A549 (cell line): ENCODE data around the gene CCDC102B. TPM values are rescaled to one million over a fixed set of nuclear protein-coding genes. Genes with fewer than 3 reads are reported as not detected.

Source experiments
- ATAC-seq, 2 experiments: fragments of 200-7000 bp in 1 of 2; fragments of >200 bp in 1 of 2; cut with Nextera tagmentation in 1 of 2; cut with Tn5 transposase in 1 of 2; 3 replicates each; pipeline versions ENCODE4 v1.8.0 to v1.9.1; 2018 to 2020; ENCODE audit warnings: mild to moderate bottlenecking in 1 of 2, moderate library complexity in 1 of 2
- CTCF ChIA-PET: fragments of 300-600 bp; sonication (Branson Sonifier 250); formaldehyde crosslinking; extraction: SDS; loops from one replicate; lab custom pipeline; 2021; ENCODE audit warnings: antibody characterized with exemption, inconsistent platforms; lab: Yijun Ruan, JAX
- POLR2A ChIA-PET: fragments of 350-600 bp; formaldehyde crosslinking; extraction: SDS; loops from one replicate; lab custom pipeline; 2021; ENCODE audit warnings: antibody characterized with exemption, inconsistent platforms; lab: Yijun Ruan, JAX
- DNase-seq, 2 experiments: peaks; one replicate each; pipeline versions ENCODE4 v3.0.0 to v3.0.0-alpha.2; 2011 to 2016; ENCODE audit warnings: low read depth in 1 of 2, low spot score in 1 of 2
- FAIRE-seq: peaks from 2 replicates; lab custom pipeline; 2011; peaks lifted over from hg19 to GRCh38; lab: Jason Lieb, UNC
- H3K27ac ChIP-seq, 2 experiments: fragments of >200 bp; sonication (Bioruptor Twin); formaldehyde crosslinking; 3 replicates each; pipeline ENCODE4 v1.5.1; 2016 to 2017
- H3K4me1 ChIP-seq: fragments of >200 bp; sonication (Bioruptor Twin); formaldehyde crosslinking; 3 replicates; pipeline ENCODE4 v1.6.1; 2016
- H3K4me2 ChIP-seq: fragments of >200 bp; sonication (Bioruptor Twin); formaldehyde crosslinking; 3 replicates; pipeline ENCODE4 v1.6.1; 2016
- H3K4me3 ChIP-seq: fragments of >200 bp; sonication (Bioruptor Twin); formaldehyde crosslinking; 3 replicates; pipeline ENCODE4 v1.5.1; 2016
- H3K9me3 ChIP-seq: fragments of >200 bp; sonication (Bioruptor Twin); formaldehyde crosslinking; 3 replicates; pipeline ENCODE4 v1.6.1; 2016
- CBX8 ChIP-seq: fragments of 200-600 bp; sonication (generic); IDR thresholded peaks from 2 replicates; pipeline ENCODE4 v1.6.1; 2016
- CHD2 ChIP-seq: fragments of 150-350 bp; IDR thresholded peaks from 2 replicates; pipeline ENCODE4 v1.6.1; 2014; ENCODE audit warnings: low read length; ENCODE audit not compliant: partially characterized antibody
- CHD4 ChIP-seq: fragments of 200-600 bp; sonication (generic); IDR thresholded peaks from 2 replicates; pipeline ENCODE4 v1.6.1; 2016; ENCODE audit warnings: antibody characterized with exemption, mild to moderate bottlenecking, borderline replicate concordance
- EHMT2 ChIP-seq: fragments of 200-600 bp; sonication (generic); IDR thresholded peaks from 2 replicates; pipeline ENCODE4 v1.6.1; 2016; ENCODE audit warnings: antibody characterized with exemption, low read depth, mild to moderate bottlenecking, moderate library complexity
- ELK1 ChIP-seq: fragments of 150-350 bp; IDR thresholded peaks from 2 replicates; pipeline ENCODE4 v1.6.1; 2014; ENCODE audit warnings: low read depth, mild to moderate bottlenecking, low read length
- ESRRA ChIP-seq: fragments of 150-350 bp; IDR thresholded peaks from 2 replicates; pipeline ENCODE4 v1.6.1; 2014; ENCODE audit warnings: mild to moderate bottlenecking, low read length, borderline replicate concordance
- FOSL2 ChIP-seq, 2 experiments: fragments of 450-650 bp in 1 of 2; fragments of >200 bp in 1 of 2; sonication (Bioruptor Twin) in 1 of 2; formaldehyde crosslinking; IDR thresholded peaks; 2 replicates each; pipeline versions ENCODE4 v1.5.0 to v1.6.1; 2016 to 2020; ENCODE audit warnings: mild to moderate bottlenecking in 1 of 2, moderate library complexity in 1 of 2
- FOXS1 ChIP-seq: fragments of 250-450 bp; sonication (Bioruptor Pico); IDR thresholded peaks from 2 replicates; pipeline ENCODE4 v1.5.0; 2020; ENCODE audit warnings: mild to moderate bottlenecking, moderate library complexity
- JUNB ChIP-seq: fragments of >200 bp; sonication (Bioruptor Twin); formaldehyde crosslinking; IDR thresholded peaks from 2 replicates; pipeline ENCODE4 v1.6.1; 2016
- KDM1A ChIP-seq: fragments of 200-600 bp; sonication (generic); IDR thresholded peaks from 2 replicates; pipeline ENCODE4 v1.6.1; 2016; ENCODE audit warnings: low read depth, mild to moderate bottlenecking
- KDM5A ChIP-seq: fragments of 200-600 bp; sonication (generic); IDR thresholded peaks from 2 replicates; pipeline ENCODE4 v1.6.1; 2016; ENCODE audit warnings: antibody characterized with exemption, mild to moderate bottlenecking
- MAFK ChIP-seq: fragments of 450-650 bp; IDR thresholded peaks from 2 replicates; pipeline ENCODE4 v1.6.1; 2014; ENCODE audit not compliant: partially characterized antibody
- MAX ChIP-seq: IDR thresholded peaks from 2 replicates; pipeline ENCODE4 v1.6.1; 2012
- NPAS2 ChIP-seq: fragments of 250-450 bp; sonication (Bioruptor Pico); IDR thresholded peaks from 2 replicates; pipeline ENCODE4 v1.8.0; 2022; ENCODE audit warnings: mild to moderate bottlenecking, moderate library complexity, borderline replicate concordance
- PHF8 ChIP-seq: fragments of 200-600 bp; sonication (generic); IDR thresholded peaks from 2 replicates; pipeline ENCODE4 v1.6.1; 2016; ENCODE audit warnings: low read depth, mild to moderate bottlenecking, antibody characterized with exemption, moderate library complexity, borderline replicate concordance
- POLR2A ChIP-seq: IDR thresholded peaks from 2 replicates; pipeline ENCODE4 v1.6.1; 2012; ENCODE audit warnings: mild to moderate bottlenecking, low read length
- RNF2 ChIP-seq: fragments of 200-600 bp; sonication (generic); IDR thresholded peaks from 2 replicates; pipeline ENCODE4 v1.6.1; 2016; ENCODE audit warnings: low read depth, mild to moderate bottlenecking, antibody characterized with exemption, moderate library complexity, borderline replicate concordance
- SMC3 ChIP-seq: fragments of >200 bp; sonication (Bioruptor Twin); formaldehyde crosslinking; IDR thresholded peaks from 3 replicates; pipeline ENCODE4 v1.6.1; 2018; ENCODE audit warnings: inconsistent platforms
- ZC3H11A ChIP-seq: fragments of 450-650 bp; IDR thresholded peaks from 2 replicates; pipeline ENCODE4 v1.6.1; 2014; ENCODE audit warnings: antibody characterized with exemption, mild to moderate bottlenecking
- ZFP36 ChIP-seq: fragments of 450-650 bp; IDR thresholded peaks from 2 replicates; pipeline ENCODE4 v1.6.1; 2014; ENCODE audit warnings: borderline replicate concordance; ENCODE audit not compliant: partially characterized antibody
- WGBS: methylation state at CpG from one replicate; pipeline ENCODE4 v1.1.6; 2017; ENCODE audit errors: missing lambda C conversion rate; 5-methylcytosine and 5-hydroxymethylcytosine counted together
- polyA plus RNA-seq, 4 experiments: library from polyadenylated mRNA; depleted of rRNA in 3 of 4; stranded (reverse); fragments of >200 nt; fragmentation: RNase III in 1 of 4; extraction: RNeasy Plus Mini Kit Qiagen cat#74134 plus additional on column Dnase treatment in 1 of 4; gene quantifications; 2 replicates in 3 of 4; 3 replicates in 1 of 4; pipeline ENCODE4 v1.2.3, GENCODE V29; 2011 to 2017
- TF ChIP-seq, protein P1 (sequence below): fragments of 250-450 bp; sonication (Bioruptor Pico); IDR thresholded peaks from 2 replicates; pipeline ENCODE4 v1.5.0; 2021; ENCODE audit warnings: mild to moderate bottlenecking, moderate library complexity, borderline replicate concordance
- TF ChIP-seq, protein P2 (sequence below): fragments of 200-600 bp; sonication (generic); IDR thresholded peaks from 2 replicates; pipeline ENCODE4 v1.6.1; 2016; ENCODE audit warnings: antibody characterized with exemption, mild to moderate bottlenecking, moderate library complexity
- TF ChIP-seq, protein P3 (sequence below): fragments of 450-650 bp; IDR thresholded peaks from 2 replicates; pipeline ENCODE4 v1.6.1; 2014; ENCODE audit warnings: antibody characterized with exemption

The CCDC102B gene
- polyA plus RNA-seq, 2 of the 4 experiments (the other 2 are of a cell fraction), result 1.2 to 1.6 TPM

GRCh38 chr18:68837665-68838451 lies 40.0 kb downstream of the CCDC102B start:
- H3K9me3 ChIP-seq, result no peaks in the 10 kb centered on the region
- DNase-seq, result no peak
- FAIRE-seq, result no peak
- 52% methylated on average over 7 of the region's 7 CpGs for WGBS
- no peak for ATAC-seq
- H3K4me3 ChIP-seq, result no peak overlapping the region
- ChIA-PET CTCF (no interaction called here), POLR2A (no interaction called here)
- no peak overlapping the region for H3K27ac ChIP-seq
- TF ChIP-seq KDM5A (no peak), CHD2 (no peak), RNF2 (no peak), KDM1A (no peak), EHMT2 (no peak)
- H3K4me2 ChIP-seq, result no peak overlapping the region
- peaks cover 13% of the 10 kb centered on the region; the same call in 2 of the 3 replicates for H3K4me1 ChIP-seq

GRCh38 chr18:68839701-68840100 lies 41.8 kb downstream of the CCDC102B start:
- TF ChIP-seq ZC3H11A (no peak), FOXS1 (CRISPR knock-in tag) (no peak), MAFK (no peak), PHF8 (no peak), CHD4 (no peak), EHMT2 (no peak), SMC3 (no peak)

GRCh38 chr18:68840554-68841263 lies 42.8 kb downstream of the CCDC102B start:
- Histone ChIP-seq H3K4me1 (peaks cover 13% of the 10 kb centered on the region; the same call in 2 of the 3 replicates), H3K9me3 (no peaks in the 10 kb centered on the region), H3K4me3 (no peak overlapping the region), H3K4me2 (peak overlapping the region; percentile 57), H3K27ac (no peak overlapping the region; a peak in 2 of 6 replicates)
- ATAC-seq, result peak; percentile 55 to 68; a peak in 2 of 6 replicates
- POLR2A ChIA-PET, result no interaction called here
- peak; percentile 0 to 58 for DNase-seq
- CTCF ChIA-PET, result no interaction called here
- 30% methylated on average over 7 of the region's 7 CpGs for WGBS
- FAIRE-seq, result no peak
- TF ChIP-seq ZFP36 (no peak), MAX (no peak), FOSL2 (IDR thresholded peaks at IDR 0.05) (peak; percentile 18; the same call in 1 of the 2 replicates), FOSL2 (CRISPR knock-in tag; IDR thresholded peaks at IDR 0.05) (peak; percentile 92), NPAS2 (CRISPR knock-in tag) (no peak), CHD2 (no peak), POLR2A (no peak), ELK1 (no peak), ESRRA (no peak), ZC3H11A (no peak), CBX8 (no peak), JUNB (peak; percentile 33; the same call in 1 of the 2 replicates)
- TF ChIP-seq, protein P1, sequence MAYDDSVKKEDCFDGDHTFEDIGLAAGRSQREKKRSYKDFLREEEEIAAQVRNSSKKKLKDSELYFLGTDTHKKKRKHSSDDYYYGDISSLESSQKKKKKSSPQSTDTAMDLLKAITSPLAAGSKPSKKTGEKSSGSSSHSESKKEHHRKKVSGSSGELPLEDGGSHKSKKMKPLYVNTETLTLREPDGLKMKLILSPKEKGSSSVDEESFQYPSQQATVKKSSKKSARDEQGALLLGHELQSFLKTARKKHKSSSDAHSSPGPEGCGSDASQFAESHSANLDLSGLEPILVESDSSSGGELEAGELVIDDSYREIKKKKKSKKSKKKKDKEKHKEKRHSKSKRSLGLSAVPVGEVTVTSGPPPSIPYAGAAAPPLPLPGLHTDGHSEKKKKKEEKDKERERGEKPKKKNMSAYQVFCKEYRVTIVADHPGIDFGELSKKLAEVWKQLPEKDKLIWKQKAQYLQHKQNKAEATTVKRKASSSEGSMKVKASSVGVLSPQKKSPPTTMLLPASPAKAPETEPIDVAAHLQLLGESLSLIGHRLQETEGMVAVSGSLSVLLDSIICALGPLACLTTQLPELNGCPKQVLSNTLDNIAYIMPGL, result no peak
- TF ChIP-seq, protein P2, sequence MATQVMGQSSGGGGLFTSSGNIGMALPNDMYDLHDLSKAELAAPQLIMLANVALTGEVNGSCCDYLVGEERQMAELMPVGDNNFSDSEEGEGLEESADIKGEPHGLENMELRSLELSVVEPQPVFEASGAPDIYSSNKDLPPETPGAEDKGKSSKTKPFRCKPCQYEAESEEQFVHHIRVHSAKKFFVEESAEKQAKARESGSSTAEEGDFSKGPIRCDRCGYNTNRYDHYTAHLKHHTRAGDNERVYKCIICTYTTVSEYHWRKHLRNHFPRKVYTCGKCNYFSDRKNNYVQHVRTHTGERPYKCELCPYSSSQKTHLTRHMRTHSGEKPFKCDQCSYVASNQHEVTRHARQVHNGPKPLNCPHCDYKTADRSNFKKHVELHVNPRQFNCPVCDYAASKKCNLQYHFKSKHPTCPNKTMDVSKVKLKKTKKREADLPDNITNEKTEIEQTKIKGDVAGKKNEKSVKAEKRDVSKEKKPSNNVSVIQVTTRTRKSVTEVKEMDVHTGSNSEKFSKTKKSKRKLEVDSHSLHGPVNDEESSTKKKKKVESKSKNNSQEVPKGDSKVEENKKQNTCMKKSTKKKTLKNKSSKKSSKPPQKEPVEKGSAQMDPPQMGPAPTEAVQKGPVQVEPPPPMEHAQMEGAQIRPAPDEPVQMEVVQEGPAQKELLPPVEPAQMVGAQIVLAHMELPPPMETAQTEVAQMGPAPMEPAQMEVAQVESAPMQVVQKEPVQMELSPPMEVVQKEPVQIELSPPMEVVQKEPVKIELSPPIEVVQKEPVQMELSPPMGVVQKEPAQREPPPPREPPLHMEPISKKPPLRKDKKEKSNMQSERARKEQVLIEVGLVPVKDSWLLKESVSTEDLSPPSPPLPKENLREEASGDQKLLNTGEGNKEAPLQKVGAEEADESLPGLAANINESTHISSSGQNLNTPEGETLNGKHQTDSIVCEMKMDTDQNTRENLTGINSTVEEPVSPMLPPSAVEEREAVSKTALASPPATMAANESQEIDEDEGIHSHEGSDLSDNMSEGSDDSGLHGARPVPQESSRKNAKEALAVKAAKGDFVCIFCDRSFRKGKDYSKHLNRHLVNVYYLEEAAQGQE, result no peak
- TF ChIP-seq, protein P3, sequence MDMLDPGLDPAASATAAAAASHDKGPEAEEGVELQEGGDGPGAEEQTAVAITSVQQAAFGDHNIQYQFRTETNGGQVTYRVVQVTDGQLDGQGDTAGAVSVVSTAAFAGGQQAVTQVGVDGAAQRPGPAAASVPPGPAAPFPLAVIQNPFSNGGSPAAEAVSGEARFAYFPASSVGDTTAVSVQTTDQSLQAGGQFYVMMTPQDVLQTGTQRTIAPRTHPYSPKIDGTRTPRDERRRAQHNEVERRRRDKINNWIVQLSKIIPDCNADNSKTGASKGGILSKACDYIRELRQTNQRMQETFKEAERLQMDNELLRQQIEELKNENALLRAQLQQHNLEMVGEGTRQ, result no peak

More at GRCh38 chr18:68839701-68840100, 41.8 kb downstream of the CCDC102B start:
- CTCF ChIA-PET, result no interaction called here
- FAIRE-seq (no peak), DNase-seq (no peak), ATAC-seq (no peak)
- no peaks in the 10 kb centered on the region for H3K9me3 ChIP-seq
- no peak overlapping the region for H3K27ac ChIP-seq
- POLR2A ChIA-PET, result no interaction called here
- H3K4me3 ChIP-seq, result no peak overlapping the region
- 55% methylated on average over 4 of the region's 4 CpGs for WGBS
- peaks cover 13% of the 10 kb centered on the region; the same call in 2 of the 3 replicates for H3K4me1 ChIP-seq
- H3K4me2 ChIP-seq, result no peak overlapping the region
